ENCODE measurements around the gene ACLY.
A peak's percentile ranks its signal among the peaks of the same experiment; 100 is the strongest.
"Not testable (repeated sequence)": the region's sequence is repeated elsewhere in the genome, so short reads cannot be mapped to it uniquely, and the experiment has no call there.

The ACLY gene

DNA sequence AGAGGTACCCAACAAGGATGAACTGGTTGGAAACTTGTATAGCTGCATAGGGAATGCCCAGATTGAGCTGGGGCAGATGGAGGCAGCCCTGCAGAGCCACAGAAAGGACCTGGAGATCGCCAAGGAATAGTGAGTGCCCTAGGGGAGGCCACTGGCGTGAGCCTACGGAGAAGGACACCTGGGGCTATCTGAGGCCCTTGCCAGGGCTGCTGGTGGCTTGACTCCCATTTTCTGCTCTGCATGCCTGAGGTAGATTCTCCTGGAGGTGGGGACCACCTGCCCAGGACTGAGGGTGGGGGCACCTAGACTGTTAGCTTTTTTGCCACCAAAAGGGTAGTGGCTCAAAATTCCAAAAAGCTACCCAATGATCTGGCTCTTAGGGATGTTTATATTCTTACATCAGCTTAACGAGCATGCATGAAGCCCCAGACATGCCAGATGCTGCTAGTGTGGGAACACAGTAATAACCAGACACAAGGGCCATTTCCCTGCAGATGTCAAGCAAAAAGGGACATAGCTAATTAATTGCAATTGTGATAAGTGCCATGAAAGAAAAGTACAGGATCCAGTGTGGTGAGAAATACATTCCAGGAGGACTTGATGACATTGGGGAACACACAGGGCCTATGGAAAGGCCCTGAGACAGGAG, 20.4 kb upstream of the ACLY start:
- no peak for DNase-seq

DNA sequence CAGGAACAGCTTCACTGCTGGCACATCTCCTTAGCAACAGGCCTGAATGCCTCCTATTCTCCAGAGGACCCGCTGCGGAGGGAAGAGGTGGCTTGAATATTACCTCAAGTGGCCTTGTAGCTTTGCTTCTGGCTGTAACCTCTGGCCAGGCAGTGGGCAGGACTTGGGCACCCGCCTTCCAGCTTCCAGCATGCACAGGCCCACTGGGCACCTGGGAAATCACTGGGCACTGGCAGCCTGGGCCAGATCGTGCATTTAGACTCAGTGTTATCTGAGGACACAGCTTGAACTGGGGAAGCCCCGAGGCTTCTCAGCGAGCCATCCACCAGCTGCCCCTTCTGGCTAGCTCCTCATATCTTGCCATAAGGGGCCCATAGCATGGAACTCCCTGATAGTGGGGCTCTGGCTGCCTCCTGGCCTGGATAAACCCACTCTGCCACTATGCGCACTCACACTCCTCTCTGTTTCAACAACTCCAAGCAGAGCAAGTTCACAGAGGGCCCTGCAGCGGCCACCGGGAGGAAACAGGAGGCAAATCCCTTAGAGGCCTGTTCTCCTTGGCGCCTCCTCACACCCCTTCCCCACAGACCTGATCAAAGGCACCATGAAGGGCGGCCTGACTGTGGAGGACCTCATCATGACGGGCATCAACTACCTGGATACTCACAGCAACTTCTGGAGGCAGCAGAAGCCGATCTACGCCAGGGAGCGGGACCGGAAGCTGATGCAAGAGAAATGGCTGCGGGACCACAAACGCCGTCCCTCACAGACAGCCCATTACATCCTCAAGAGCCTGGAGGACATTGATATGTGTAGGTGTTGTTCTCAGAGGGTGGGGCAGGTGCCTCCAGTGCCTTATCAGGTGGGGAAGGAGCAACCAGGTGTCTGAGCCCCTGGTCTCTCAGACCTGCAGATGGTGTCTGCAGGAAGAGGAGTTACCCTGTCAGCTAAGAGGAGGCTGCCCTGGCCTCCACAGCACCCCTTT, 19.5 kb upstream of the ACLY start:
- peak; percentile 97 for DNase-seq

DNA sequence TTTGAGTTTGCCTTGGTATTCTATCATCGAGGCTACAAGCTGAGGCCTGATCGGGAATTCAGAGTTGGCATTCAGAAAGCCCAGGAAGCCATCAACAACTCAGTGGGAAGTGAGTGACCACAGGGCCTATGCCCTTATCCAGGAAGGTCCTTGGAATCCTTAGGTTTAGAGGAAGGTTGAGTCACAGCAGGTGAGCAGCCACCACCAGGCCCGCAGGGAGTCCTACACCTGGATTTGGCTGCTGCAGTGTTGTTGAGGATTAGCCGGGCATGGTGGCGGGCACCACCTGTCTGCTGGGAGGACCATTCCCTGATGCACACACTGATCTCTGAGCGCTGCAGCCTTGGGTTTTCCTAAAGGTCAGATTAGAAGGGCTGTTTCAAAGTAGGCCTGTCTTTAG, 16.9 kb upstream of the ACLY start:
- DNase-seq = no peak

DNA sequence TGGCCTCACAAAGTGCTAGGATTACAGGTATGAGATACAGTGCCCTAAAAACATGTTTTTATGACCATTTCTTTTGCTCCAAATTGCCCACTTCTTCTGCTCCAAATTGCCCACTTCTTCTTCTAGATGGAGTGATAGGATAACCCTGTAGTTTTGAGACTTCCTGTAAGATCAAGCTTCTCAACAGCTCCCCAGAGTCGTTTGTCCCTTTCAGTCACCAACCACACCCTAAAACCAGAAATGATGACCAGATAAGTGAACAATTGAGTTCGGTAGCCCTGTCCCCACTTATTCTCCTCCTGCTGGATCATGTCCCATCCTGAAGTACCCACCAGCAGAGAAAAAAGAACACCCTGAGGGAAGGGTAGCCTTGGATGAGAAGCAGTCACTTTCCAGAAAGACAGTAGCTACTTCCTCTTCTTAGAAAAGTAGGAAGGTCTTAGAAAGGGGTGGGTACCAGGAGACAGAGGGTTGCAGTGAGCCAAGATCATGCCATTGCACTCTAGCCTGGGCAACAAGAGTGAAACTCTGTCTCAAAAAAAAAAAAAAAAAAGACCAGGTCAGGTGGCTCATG, 14.2 kb upstream of the ACLY start:
- peak; percentile 87 for DNase-seq

DNA sequence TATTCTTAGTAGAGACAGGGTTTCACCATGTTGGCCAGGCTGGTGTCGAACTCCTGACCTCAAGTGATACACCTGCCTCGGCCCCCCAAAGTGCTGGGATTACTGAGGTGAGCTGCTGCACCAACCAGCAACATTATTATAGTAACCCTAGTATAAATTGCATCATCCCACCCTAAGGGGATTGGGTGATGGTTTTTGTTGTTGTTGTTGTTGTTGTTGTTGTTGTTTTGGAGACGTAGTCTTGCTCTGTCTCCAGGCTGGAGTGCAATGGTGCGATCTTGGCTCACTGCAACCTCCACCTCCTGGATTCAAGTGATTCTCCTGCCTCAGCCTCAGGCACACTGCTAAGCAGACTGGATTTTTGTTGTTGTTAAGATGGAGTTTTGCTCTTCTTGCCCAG, 13.0 kb upstream of the ACLY start:
- not testable (repeated sequence) for DNase-seq

DNA sequence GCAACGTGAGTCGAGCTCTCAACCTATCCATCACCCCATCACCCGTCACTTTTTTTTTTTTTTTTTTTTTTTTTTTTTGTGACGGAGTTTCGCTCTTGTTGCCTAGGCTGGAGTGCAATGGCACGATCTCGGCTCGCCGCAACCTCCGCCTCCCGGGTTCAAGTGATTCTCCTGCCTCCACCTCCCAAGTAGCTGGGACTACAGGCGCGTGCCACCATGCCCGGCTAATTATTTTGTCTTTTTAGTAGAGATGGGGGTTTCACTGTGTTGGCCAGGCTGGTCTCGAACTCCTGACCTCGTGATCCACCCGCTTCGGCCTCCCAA, 12.0 kb upstream of the ACLY start:
- DNase-seq = not testable (repeated sequence)

DNA sequence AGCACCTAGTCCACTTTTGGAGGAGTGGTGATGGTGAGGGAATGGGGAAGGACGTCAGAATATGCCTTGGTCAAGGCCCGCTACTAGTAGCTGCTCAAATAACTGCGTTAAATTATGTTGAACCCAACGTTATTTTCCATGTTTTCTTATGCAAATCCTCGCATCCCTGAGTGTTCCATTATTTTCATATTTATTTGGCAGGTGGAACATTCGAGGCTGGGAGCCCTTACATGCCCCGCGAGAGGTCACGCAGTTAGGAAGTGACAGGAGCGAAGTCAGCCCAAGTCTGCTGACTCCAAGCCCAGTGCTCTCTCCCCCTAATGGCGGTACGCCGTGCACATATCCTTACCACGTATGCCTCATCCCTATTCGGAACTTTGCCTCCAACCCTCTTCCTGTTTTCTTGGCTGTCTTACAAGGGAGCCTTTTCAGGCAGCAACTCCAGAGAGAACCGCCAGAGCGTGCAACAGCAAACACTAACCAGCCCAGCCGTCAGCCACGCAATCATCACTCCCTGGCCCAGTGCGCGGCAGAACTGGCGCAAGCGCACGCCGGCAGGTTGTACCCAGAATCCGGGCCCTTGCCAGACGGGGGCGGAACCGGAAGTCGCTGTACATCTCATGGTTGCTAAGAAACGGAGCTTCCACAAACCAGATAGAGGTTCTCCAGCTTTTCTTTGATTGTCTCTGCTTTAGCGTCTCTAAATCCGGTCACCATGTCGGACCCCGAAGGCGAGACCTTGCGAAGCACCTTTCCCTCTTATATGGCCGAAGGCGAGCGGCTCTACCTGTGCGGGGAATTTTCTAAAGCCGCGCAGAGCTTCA, 11.5 kb upstream of the ACLY start, which contains the start of gene ODAD4:
Gene ODAD4, plus strand, starts transcription at position 609 of the 824 bp plus-strand sequence. Its CDS starts 107 bp downstream, at position 716.
- peak; percentile 99 for DNase-seq

DNA sequence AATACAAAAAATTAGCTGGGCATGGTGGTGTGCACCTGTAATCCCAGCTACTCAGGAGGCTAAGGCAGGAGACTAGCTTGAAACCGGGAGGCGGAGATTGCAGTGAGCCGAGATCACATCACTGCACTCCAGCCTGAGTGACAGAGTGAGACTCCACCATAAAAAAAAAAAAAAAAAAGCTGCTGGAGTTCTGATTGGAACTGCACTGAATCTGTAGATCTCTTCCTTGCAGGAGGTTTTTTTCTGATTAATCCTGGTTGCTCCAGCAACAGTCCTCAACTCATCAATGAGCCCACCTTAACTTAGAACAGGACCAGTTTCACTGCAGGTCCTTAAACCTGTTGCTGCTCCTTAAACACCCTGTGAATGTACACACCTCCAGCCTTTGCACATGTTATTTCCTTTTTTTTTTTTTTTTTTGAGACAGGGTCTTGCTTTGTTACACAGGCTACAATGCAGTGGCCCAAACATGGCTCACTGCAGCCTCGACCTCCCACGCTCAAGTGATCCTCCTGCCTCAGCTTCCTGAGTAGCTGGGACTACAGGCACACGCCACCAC, 10.0 kb upstream of the ACLY start:
- DNase-seq = no peak

DNA sequence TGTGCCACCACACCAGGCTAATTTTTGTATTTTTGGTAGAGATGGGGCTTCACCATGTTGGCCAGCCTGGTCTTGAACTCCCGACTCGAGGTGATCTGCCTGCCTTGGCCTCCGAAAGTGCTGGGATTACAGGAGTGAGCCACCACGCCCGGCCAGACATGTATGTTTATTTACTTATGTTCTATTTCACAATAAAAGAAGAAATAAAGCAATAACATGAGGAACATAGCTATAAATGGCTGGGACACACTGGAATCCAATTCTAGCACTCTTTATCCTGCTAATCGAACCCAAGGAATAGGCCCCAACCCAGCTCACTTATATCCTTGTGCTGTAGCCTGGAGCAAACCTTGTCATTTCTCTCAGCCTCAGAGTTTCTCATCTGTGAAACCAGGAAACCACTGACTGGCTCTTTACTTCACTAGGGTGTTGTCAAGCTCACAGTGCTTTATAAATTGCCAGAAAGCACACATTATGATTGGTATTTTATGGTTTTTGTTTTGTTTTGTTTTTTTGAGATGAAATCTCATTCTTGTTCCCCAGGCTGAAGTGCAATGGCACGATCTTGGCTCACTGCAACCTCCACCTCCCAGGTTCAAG, 7.3 kb upstream of the ACLY start:
- DNase-seq = no peak

DNA sequence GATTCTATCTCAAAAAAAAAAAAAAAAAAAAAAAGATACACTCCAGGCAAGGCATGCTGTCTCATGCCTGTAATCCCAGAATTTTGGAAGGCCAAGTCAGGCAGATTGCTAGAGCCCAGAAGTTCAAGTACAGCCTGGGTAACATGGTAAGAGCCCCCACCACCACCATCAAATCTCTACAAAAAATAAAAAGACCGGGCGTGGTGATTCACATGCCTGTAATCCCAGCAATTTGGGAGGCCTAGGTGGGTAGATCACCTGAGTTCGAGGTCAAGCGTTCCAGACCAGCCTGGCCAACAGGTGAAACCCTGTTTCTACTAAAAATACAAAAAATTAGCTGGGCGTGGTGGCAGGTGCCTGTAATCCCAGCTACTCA, 1.8 kb upstream of the ACLY start:
- no peak for DNase-seq

DNA sequence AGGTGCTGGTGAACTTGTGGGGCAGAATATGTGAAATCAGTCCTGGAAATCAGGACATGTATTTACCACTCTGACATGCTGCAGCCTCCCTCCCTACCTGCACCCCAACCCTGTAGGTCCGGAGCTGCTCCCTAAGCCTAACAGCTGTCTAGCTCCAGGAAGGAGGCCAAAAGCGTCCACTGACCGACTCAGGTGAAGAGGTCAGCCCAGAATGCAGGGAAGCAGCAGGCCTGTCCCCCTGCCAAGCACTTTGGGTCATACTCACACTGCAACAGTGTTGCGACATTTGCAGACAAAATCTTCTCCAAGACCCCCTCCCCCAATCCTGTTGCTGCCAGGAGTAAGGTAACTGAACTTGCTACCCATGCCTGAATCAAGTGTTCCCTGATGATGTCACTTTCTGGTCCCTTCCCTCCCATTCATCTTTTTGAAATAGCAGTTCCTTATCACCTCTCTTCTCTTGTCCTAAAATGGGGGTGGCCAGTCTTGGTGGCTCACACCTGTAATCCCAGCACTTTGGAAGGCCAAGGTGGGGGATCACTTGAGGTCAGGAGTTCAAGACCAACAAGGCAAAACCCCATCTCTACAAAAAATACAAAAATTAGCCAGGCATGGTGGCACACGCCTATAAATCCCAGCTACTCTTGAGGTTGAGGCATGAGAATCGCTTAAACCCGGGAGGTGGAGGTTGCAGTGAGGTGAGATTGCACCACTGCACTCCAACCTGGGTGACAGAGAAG, 1.3 kb upstream of the ACLY start:
- DNase-seq = peak; percentile 47

DNA sequence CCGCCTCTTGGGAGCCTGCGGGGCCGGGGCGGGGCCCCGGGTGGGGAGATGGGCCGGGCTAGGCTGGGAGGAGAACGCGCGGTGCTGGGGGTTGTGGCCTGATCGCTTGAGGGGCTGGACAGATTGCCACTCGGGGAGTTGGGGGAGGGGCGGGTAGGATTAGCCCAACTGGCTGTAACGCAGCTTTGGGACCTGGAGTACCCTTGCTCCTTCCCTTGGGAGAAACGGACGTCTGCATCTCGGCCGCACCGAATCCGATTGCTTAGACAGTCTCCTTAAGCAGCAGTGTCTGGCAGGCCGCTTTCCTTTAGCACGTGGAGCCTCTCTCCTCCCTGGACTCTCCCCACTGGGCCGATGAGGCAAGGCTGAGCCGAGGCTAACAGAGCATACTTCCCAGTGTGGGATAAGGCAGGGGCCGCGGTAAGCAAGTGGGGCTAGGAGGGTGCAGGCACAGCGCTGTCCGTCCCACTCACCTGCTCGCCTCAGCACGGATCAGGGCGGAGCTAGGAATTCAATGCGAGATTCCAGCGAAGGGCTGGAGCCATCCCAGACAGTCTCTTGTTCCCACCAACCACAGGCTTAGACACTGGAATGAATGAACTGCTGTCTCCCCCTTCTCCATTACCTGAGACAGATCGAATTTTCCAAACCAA, 540 bp upstream of the ACLY start:
- no peak for DNase-seq

DNA sequence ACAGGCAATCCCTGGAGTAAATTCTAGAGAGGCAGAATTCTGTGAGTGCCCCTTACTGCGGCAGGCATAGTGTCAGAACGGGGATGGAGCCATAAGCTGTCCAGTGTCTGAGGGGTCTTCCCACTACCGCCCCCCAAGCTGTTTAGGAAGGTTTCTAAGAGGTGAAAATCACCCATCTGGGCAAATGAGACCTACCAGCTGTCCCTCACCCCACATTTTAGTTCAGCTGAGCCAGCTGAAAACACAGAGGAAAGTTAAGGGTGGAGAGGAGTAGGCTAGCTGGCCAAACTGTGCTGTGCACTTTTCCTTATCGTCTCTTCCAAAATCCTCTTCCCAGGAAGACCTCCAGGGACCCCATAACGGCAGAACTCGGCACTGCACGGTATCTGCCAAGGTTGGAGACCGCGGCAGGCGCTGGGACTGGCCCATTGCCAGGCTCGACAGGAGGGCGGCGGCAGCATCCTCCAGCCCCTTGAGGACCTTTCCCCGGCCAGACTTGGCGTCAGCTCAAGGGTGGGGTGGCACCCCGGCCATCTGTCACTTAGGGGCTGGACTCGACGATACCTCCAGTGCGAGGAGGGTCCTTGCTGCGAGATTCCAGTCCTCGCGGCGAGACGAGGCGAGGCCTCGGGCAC, 955 bp downstream of the ACLY start:
- peak; percentile 81 for DNase-seq

DNA sequence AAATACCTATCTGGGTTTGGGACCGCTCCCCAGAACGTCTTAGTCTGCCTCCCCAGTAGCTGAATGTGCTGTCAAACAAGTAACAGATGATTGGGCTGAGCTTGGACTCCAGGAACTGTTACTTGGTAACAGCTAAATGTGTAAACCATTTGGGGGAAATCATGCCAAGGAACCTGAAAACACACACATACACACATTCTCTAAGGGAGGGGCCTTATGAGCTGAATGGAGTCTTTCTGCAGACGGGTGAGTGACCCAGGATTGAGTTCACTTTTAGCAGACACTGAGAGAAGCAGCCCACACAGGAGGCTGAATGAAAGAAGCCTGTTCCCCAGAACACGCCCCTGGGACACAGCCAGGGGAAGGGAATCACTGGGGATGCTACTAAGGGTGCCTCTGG, 1.6 kb downstream of the ACLY start:
- DNase-seq = peak; percentile 27

DNA sequence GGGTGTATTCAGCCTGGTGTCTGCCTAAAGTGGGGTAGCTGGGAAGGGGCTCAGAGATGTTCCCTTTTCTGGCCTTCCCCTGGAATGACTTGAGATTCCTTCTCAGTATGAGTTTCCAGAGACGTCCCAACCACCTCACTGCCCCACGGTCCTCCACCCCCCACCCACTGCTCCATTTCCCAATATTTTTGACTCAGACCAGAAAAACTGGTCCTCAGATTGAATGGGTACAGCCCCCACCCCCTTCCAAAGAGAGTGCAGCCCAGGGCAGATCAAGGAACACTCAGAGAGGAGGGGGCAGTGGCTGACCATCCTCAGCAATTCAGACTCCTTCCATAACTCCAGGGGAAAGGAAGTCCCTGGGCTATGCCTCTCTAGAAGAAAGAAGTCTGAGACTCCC, 3.2 kb downstream of the ACLY start:
- DNase-seq = no peak

DNA sequence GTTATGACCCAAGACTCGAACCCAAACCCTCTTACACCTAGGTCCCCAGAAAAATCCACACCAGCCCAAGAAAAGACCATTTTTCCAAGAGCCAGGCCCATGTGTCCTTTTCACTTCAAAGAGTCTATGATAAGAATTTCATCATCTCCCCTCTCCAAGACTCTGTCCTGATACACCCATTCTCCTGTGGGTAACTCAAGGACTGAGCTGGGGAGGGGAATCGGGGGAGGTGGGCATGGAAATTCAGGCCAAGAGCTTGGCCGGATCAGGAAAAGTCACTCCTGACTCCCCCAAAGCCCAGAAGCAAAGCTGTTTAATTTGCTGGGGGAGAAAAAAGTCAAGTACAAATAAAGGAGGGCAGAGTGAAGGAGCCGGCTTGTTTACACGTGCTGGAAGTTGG, 3.7 kb downstream of the ACLY start:
- DNase-seq = no peak

DNA sequence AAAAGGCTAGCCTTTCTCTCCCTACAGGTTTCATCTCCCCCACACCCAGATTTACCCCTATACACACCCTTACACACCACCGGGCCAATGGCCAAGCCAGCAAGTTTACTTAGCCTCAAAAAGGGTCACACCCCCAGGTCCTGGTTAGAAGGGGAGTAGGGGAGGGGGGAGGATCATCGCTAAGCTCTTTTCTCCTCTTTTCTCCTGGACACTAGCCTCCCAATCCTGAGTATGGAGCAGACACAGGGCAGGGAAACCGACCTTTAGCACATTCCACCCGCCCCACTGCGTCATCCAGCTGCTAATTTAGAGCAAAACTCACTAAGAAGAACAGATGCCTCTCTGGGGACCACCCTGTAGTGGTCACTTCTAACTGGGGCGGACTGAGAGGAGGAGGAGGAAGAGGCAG, 4.4 kb downstream of the ACLY start:
- DNase-seq = no peak

DNA sequence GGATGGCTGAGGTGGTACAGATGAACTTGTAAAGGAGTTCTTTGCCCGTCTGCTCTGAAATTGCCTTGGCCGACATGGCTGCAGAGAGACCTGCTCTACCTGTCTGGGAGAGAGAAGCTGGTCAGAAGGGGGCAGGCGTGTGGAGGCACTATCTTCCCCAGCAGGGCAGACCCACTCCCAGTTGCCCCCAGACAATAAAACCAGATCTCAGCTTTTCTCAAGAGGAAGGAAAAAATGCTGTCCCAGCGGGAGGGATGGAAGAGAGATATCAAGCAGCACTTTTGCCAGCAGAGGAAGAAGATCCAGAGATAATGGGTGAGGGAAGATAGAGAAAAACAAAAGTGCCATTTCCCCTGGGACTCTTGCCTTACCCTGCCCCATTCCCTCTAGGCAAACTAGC, 5.0 kb downstream of the ACLY start:
- no peak for DNase-seq

DNA sequence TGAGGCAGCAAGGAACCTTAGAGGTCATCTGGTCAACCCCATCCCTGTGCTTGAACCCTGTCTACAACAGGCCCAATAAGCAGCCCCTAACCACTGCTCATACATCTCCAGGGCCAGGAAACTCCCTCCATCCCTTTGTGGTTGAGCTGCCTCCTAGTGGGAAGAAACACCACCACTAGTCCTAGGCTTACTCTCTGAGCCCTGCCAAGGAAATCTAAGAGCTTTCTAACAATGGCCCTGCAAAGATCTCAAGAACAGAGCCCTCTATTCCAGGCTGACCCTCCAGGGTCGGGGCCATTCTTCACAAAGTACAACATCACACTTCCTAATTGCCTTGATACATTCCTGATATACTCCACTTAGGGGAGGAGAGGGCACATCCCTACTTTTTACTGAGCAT, 5.8 kb downstream of the ACLY start:
- no peak for DNase-seq

DNA sequence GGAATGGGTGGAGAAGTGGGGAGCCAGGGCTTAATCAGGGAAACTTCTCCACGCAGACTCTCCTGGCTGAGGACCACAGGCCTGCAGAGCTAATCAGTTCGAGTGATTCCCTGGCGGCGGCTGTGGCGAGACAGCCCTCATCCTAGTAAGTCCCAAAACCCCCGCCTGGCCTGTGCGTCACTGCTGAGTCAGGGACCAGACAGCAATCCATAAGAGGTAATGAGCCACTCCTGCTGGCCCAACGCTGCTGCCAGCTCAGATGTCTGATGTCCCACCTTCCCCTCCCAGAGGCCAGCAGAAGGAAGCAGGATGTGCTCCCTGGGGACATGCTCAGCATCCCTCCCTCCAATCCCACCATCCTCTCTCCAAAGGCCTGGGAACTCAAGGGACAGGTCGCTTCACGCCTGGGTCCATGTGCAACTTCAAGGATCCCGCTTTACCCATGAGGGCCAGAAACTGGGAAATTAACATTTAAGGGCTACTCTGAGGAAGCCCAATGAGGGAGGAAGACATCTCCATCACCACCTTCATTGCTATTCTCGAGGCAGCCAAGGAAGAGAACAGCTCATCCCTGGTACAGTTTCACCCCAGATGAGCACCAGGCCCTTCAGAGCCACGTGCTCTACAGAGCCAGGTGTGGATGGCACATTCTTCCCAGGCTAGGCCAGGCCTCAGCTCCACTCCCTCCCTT, 7.9 kb downstream of the ACLY start:
- DNase-seq = no peak

Measured in hematopoietic multipotent progenitor cell treated with erythropoietin and hydrocortisone succinate and interleukin-3 and kit ligand, for 4 days (in vitro differentiated cells).